OCI-LY1 (cell line): ENCODE data around the gene CDC42BPB.

Experiments
- EZH2 ChIP-seq: fragments of 200-600 bp; sonication (generic), shearing (Covaris generic); IDR thresholded peaks from 2 replicates; pipeline ENCODE4 v1.8.0; 2017; ENCODE audit warnings: borderline replicate concordance, mixed run types, mild to moderate bottlenecking, antibody characterized with exemption, low read length, moderate library complexity, mixed read lengths
- TF ChIP-seq, protein P1 (sequence below): fragments of 200-600 bp; sonication (generic), shearing (Covaris generic); IDR thresholded peaks from 2 replicates; pipeline ENCODE4 v1.5.1; 2017; ENCODE audit warnings: mild to moderate bottlenecking, antibody characterized with exemption, low read length, moderate library complexity, mixed read lengths

DNA sequence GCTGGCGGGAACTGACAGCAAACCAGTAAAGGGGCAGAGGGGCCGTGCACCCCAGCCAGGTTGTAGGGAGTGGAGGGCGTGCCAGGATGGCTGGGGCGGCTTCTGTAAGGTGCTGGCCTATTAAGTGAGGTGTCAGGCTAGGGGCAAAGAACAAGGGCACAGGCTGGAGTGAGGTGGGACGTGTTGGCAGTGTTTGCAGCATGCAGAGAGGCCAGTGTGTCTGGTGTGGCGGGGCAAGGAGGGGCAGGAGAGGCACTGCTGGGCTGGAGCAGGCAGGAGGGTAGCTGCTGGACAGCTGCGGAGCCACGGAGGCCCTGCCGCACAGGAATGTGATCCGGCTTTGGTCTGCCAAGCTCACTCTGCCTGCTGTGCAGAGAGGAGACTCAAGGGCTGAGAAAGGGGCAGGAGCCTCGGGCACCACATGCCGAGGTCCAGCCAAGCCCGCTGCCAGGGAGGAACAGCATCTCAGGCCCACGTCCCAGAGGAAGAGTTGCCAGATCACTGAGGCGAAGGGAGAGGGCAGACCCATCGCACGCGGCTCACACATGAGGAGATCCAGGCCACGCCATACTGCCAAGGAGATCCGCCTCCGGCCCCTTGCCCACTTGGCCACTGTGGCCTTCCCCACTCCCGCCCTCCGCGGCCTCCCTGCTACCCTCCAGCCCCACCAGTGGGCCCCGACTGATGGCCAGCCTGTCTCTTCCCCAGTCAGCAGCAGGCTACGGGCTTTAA, 88.1 kb downstream of the CDC42BPB start:
- TF ChIP-seq, protein P1, sequence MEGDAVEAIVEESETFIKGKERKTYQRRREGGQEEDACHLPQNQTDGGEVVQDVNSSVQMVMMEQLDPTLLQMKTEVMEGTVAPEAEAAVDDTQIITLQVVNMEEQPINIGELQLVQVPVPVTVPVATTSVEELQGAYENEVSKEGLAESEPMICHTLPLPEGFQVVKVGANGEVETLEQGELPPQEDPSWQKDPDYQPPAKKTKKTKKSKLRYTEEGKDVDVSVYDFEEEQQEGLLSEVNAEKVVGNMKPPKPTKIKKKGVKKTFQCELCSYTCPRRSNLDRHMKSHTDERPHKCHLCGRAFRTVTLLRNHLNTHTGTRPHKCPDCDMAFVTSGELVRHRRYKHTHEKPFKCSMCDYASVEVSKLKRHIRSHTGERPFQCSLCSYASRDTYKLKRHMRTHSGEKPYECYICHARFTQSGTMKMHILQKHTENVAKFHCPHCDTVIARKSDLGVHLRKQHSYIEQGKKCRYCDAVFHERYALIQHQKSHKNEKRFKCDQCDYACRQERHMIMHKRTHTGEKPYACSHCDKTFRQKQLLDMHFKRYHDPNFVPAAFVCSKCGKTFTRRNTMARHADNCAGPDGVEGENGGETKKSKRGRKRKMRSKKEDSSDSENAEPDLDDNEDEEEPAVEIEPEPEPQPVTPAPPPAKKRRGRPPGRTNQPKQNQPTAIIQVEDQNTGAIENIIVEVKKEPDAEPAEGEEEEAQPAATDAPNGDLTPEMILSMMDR = no peak
- TF ChIP-seq EZH2 = no peak
